ENCODE data around the gene RBM10. TPM values are rescaled to one million over a fixed set of nuclear protein-coding genes. Genes with fewer than 3 reads are reported as not detected.

The RBM10 gene
- total and polyA plus RNA-seq, 2 donors (not counting 1 experiment from before 2014, with no cell fraction given): 14.9 to 50.0 TPM

- no peak overlapping the region for H3K9ac ChIP-seq (ENCODE audit: insufficient read depth, low read length)
- no peaks in the 10 kb centered on the region for H4K20me1 ChIP-seq (ENCODE audit: control insufficient read depth, extremely low read depth, insufficient read depth, low read length)
- H3K27ac ChIP-seq (ENCODE audit: insufficient read depth, low read length): no peak overlapping the region
- peaks cover 46% of the 10 kb centered on the region for H3K36me3 ChIP-seq (ENCODE audit: control insufficient read depth, insufficient read depth, low read length)
- H2AFZ ChIP-seq (ENCODE audit: low read length): no peak overlapping the region
- no peaks in the 10 kb centered on the region for H3K4me1 ChIP-seq (ENCODE audit: control insufficient read depth, extremely low read depth, insufficient read depth, low read length)
- H3K9me3 ChIP-seq (ENCODE audit: control insufficient read depth, insufficient read depth, low read depth, low read length): no peaks in the 10 kb centered on the region
- no peaks in the 10 kb centered on the region for H3K27me3 ChIP-seq (ENCODE audit: control insufficient read depth, insufficient read depth, low read length)
- peaks cover 11% of the 10 kb centered on the region for H3K79me2 ChIP-seq (ENCODE audit: control insufficient read depth, insufficient read depth, low read length)
- TF ChIP-seq, protein P1, sequence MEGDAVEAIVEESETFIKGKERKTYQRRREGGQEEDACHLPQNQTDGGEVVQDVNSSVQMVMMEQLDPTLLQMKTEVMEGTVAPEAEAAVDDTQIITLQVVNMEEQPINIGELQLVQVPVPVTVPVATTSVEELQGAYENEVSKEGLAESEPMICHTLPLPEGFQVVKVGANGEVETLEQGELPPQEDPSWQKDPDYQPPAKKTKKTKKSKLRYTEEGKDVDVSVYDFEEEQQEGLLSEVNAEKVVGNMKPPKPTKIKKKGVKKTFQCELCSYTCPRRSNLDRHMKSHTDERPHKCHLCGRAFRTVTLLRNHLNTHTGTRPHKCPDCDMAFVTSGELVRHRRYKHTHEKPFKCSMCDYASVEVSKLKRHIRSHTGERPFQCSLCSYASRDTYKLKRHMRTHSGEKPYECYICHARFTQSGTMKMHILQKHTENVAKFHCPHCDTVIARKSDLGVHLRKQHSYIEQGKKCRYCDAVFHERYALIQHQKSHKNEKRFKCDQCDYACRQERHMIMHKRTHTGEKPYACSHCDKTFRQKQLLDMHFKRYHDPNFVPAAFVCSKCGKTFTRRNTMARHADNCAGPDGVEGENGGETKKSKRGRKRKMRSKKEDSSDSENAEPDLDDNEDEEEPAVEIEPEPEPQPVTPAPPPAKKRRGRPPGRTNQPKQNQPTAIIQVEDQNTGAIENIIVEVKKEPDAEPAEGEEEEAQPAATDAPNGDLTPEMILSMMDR (conservative IDR thresholded peaks at IDR 0.05 in 1 of 2, IDR thresholded peaks at IDR 0.05 in 1 of 2; ENCODE audit: low read depth in 1 of 2, low read length in 2 of 2): no peak
- TF ChIP-seq EZH2 (IDR thresholded peaks at IDR 0.05; ENCODE audit: low read length, missing control alignments): no peak
- no peak overlapping the region for H3K4me2 ChIP-seq (ENCODE audit: extremely low read depth, insufficient read depth, low read length)
- no peak overlapping the region for H3K4me3 ChIP-seq (replicated peaks in 1 of 4; ENCODE audit: control extremely low read depth in 1 of 4, insufficient read depth in 1 of 4, low read depth in 3 of 4, low read length in 4 of 4)
- DNase-seq (ENCODE audit: low read depth in 2 of 2): no peak
These were observed 59.9 kb downstream of the RBM10 start for GRCh38 chrX:47204970-47205369.

DNA sequence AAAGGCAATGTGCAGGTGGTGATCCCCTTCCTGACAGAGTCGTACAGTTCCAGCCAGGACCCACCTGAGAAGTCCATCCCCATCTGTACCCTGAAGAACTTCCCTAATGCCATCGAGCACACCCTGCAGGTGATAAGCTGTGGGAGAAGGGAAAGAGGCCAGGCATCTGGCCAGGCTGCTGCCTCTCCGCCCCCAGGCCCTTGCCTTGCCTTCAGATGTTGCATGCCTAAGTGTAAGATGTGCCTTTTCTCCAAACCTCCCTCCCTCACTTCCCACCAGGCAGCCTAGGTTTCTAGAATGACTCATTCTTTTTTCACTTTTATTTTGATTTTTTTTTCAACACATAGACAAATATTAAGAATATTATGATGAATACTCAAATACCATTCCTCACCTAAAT, 61.3 kb downstream of the RBM10 start:
- peaks cover 52% of the 10 kb centered on the region for H3K36me3 ChIP-seq (ENCODE audit: control insufficient read depth, insufficient read depth, low read length)
- no peak overlapping the region for H3K4me2 ChIP-seq (ENCODE audit: extremely low read depth, insufficient read depth, low read length)
- H3K9ac ChIP-seq (ENCODE audit: insufficient read depth, low read length): no peak overlapping the region
- no peak overlapping the region for H3K4me3 ChIP-seq (replicated peaks in 1 of 4; ENCODE audit: control extremely low read depth in 1 of 4, insufficient read depth in 1 of 4, low read depth in 3 of 4, low read length in 4 of 4)
- H3K27ac ChIP-seq (ENCODE audit: insufficient read depth, low read length): no peak overlapping the region
- no peaks in the 10 kb centered on the region for H3K27me3 ChIP-seq (ENCODE audit: control insufficient read depth, insufficient read depth, low read length)
- no peaks in the 10 kb centered on the region for H3K4me1 ChIP-seq (ENCODE audit: control insufficient read depth, extremely low read depth, insufficient read depth, low read length)
- H3K79me2 ChIP-seq (ENCODE audit: control insufficient read depth, insufficient read depth, low read length): peaks cover 3% of the 10 kb centered on the region
- no peaks in the 10 kb centered on the region for H4K20me1 ChIP-seq (ENCODE audit: control insufficient read depth, extremely low read depth, insufficient read depth, low read length)
- TF ChIP-seq, protein P1 (conservative IDR thresholded peaks at IDR 0.05 in 1 of 2, IDR thresholded peaks at IDR 0.05 in 1 of 2; ENCODE audit: low read depth in 1 of 2, low read length in 2 of 2): no peak
- TF ChIP-seq EZH2 (IDR thresholded peaks at IDR 0.05; ENCODE audit: low read length, missing control alignments): no peak
- DNase-seq (ENCODE audit: low read depth in 2 of 2): peak in 1 of 2 donors; percentile 51
- no peak overlapping the region for H2AFZ ChIP-seq (ENCODE audit: low read length)
- H3K9me3 ChIP-seq (ENCODE audit: control insufficient read depth, insufficient read depth, low read depth, low read length): no peaks in the 10 kb centered on the region

- TF ChIP-seq, protein P1 (conservative IDR thresholded peaks at IDR 0.05 in 1 of 2, IDR thresholded peaks at IDR 0.05 in 1 of 2; ENCODE audit: low read depth in 1 of 2, low read length in 2 of 2): no peak
- no peak for TF ChIP-seq EZH2 (IDR thresholded peaks at IDR 0.05; ENCODE audit: low read length, missing control alignments)
- Histone ChIP-seq H4K20me1 (ENCODE audit: control insufficient read depth, extremely low read depth, insufficient read depth, low read length) (no peaks in the 10 kb centered on the region), H3K79me2 (ENCODE audit: control insufficient read depth, insufficient read depth, low read length) (no peaks in the 10 kb centered on the region), H3K9ac (ENCODE audit: insufficient read depth, low read length) (no peak overlapping the region), H3K4me1 (ENCODE audit: control insufficient read depth, extremely low read depth, insufficient read depth, low read length) (no peaks in the 10 kb centered on the region), H3K4me3 (replicated peaks in 1 of 4; ENCODE audit: control extremely low read depth in 1 of 4, insufficient read depth in 1 of 4, low read depth in 3 of 4, low read length in 4 of 4) (no peak overlapping the region), H3K9me3 (ENCODE audit: control insufficient read depth, insufficient read depth, low read depth, low read length) (no peaks in the 10 kb centered on the region), H3K36me3 (ENCODE audit: control insufficient read depth, insufficient read depth, low read length) (peaks cover 49% of the 10 kb centered on the region), H2AFZ (ENCODE audit: low read length) (no peak overlapping the region), H3K27ac (ENCODE audit: insufficient read depth, low read length) (no peak overlapping the region), H3K4me2 (ENCODE audit: extremely low read depth, insufficient read depth, low read length) (no peak overlapping the region), H3K27me3 (ENCODE audit: control insufficient read depth, insufficient read depth, low read length) (no peaks in the 10 kb centered on the region)
- no peak for DNase-seq (ENCODE audit: low read depth in 2 of 2)
These were observed 63.1 kb downstream of the RBM10 start for GRCh38 chrX:47208108-47208507.

Data from fibroblast of lung (primary cell).